ENCODE measurements around the gene MARCHF10.

MARCHF10 gene

GRCh38 chr17:62822080-62822904 lies 14.2 kb upstream of the MARCHF10 start:
- peak; percentile 42 for DNase-seq (ENCODE audit: low spot score)

GRCh38 chr17:62821189-62822079 lies 13.3 kb upstream of the MARCHF10 start:
- DNase-seq (ENCODE audit: low spot score) = peak; percentile 20

- DNase-seq (ENCODE audit: low spot score) = peak; percentile 99
These were observed 11.6 kb upstream of the MARCHF10 start for GRCh38 chr17:62819511-62820221.

GRCh38 chr17:62818526-62818925 lies 10.4 kb upstream of the MARCHF10 start:
- no peak for DNase-seq (ENCODE audit: low spot score)

- no peak for DNase-seq (ENCODE audit: low spot score)
These were observed 8.2 kb upstream of the MARCHF10 start for GRCh38 chr17:62816282-62816839.

- no peak for DNase-seq (ENCODE audit: low spot score)
These were observed 1.5 kb upstream of the MARCHF10 start for GRCh38 chr17:62809656-62810055.

- no peak for DNase-seq (ENCODE audit: low spot score)
These were observed 459 bp upstream of the MARCHF10 start for GRCh38 chr17:62808576-62808970.

- peak; percentile 69 for DNase-seq (ENCODE audit: low spot score)
These were observed 2.9 kb downstream of the MARCHF10 start for GRCh38 chr17:62805234-62805633.

- peak; percentile 63 for DNase-seq (ENCODE audit: low spot score)
These were observed 3.3 kb downstream of the MARCHF10 start for GRCh38 chr17:62804822-62805221.

GRCh38 chr17:62804025-62804424 lies 4.1 kb downstream of the MARCHF10 start:
- DNase-seq (ENCODE audit: low spot score) = no peak

GRCh38 chr17:62802561-62803205 lies 5.4 kb downstream of the MARCHF10 start:
- DNase-seq (ENCODE audit: low spot score) = peak; percentile 83

GRCh38 chr17:62801553-62802114 lies 6.5 kb downstream of the MARCHF10 start:
- DNase-seq (ENCODE audit: low spot score) = no peak

- DNase-seq (ENCODE audit: low spot score) = peak; percentile 89
These were observed 7.5 kb downstream of the MARCHF10 start for GRCh38 chr17:62800585-62800984.

GRCh38 chr17:62797959-62798358 lies 10.2 kb downstream of the MARCHF10 start:
- peak; percentile 34 for DNase-seq (ENCODE audit: low spot score)

- no peak for DNase-seq (ENCODE audit: low spot score)
These were observed 11.8 kb downstream of the MARCHF10 start for GRCh38 chr17:62796291-62796690.

GRCh38 chr17:62794666-62794971 lies 13.5 kb downstream of the MARCHF10 start:
- DNase-seq (ENCODE audit: low spot score) = no peak

GRCh38 chr17:62793919-62794665 lies 14.0 kb downstream of the MARCHF10 start:
- no peak for DNase-seq (ENCODE audit: low spot score)

- no peak for DNase-seq (ENCODE audit: low spot score)
These were observed 15.7 kb downstream of the MARCHF10 start for GRCh38 chr17:62792447-62792800.

- DNase-seq (ENCODE audit: low spot score) = peak; percentile 91
These were observed 16.2 kb downstream of the MARCHF10 start for GRCh38 chr17:62791767-62792446.

GRCh38 chr17:62791235-62791734 lies 16.8 kb downstream of the MARCHF10 start:
- DNase-seq (ENCODE audit: low spot score) = peak; percentile 75

All from kidney tubule cell (primary cell).